GM19455 (cell line): ENCODE results near the gene CFAP74.

Source experiments
- ATAC-seq: cut with Tn5 transposase; IDR thresholded peaks from one replicate; pipeline ENCODE4 v1.9.1; 2021; ENCODE audit not compliant: unreplicated experiment

Gene CFAP74

GRCh38 chr1:2003541-2004131 is at the start of gene CFAP74:
Gene CFAP74, minus strand, starts transcription at chr1:2003786. Its CDS starts 12,830 bp downstream, at chr1:1990956.
- no peak for ATAC-seq

GRCh38 chr1:2053217-2053616 is 49.6 kb upstream of the CFAP74 start:
- ATAC-seq, result no peak

DNA sequence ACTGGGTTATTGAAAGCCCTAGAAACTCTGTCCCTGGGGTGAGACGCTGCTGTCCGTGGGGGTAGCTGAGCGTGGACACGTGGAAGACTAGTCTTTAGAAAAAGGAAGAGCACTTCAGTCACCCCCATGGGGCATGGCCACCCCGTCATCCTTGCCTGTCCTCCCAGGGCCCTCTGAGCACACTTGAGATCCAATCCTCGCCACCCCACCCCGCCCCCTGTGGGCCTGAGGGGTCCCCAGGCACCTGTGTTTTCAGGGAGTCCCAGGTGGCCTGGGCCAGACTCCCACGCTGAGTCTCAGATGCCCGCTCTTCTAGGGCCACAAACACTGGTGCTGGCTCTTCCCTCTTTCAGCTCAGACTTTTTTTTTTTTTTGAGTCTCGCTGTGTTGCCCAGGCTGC is 49.2 kb upstream of the CFAP74 start:
- no peak for ATAC-seq

GRCh38 chr1:2052054-2052679 is 48.6 kb upstream of the CFAP74 start:
- no peak for ATAC-seq

DNA sequence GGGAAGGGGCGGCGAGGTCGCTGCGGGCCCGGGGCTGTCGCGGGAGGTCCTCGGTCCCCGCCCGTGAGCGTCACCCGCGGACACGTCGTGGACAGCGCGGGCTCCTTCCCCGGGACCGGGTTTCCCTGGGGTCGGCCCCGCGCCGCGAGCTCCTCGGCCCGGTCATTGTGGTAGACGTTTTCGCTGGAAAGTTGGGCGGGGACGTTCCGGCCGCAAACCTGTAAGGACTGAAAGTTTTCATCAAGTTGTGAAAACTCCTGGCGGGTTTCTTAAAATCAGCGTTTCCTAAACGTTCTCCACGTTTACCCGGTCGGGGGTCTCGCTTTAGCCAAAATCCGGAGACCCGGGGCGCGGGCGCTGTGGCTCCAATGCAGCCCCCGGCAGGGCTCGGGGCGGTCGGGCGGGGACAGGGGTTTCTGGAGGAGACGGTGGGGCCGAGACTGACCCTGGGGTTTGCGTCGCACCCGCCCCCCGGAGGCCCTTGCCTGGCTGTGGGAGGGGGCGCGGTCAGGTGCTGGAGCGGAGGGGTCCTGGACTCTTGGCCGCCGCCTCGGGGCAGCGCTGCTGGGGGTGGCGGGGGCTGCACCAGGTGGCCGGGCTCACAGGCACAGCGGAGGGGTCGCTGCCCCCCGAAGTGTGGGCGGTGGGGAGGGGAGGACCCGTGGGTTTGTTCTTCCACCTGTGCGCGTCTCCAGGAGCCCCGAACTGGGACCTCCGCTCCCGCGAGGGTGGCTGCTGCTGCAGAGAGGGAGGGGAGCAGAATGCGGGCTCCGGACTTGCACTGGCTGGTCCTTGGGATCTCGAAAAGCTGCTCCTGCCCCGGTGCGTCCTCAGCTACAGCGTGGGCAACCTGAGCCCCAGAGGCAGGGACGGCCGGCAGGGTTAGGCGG is 47.5 kb upstream of the CFAP74 start:
- peak; percentile 12 for ATAC-seq

DNA sequence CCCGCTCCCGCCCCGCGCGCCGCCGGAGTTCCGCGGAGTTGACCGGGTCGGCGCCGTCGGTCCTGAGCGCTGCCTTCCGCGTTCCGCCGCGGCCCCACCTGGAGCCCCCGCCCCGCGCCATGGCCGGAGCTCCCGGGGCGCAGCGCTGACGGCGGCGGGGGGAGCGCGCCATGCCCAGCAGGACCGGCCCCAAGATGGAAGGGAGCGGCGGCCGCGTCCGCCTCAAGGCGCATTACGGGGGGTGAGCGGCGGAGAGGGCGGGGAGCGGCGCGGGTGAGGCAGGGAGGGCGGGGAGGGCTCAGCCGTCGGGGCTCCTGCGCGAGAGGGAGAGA is 46.8 kb upstream of the CFAP74 start:
- no peak for ATAC-seq

- ATAC-seq, result peak; percentile 75
Observed at GRCh38 chr1:2049718-2050431, 46.3 kb upstream of the CFAP74 start, which contains the start of gene PRKCZ. Gene PRKCZ, plus strand, starts transcription at chr1:2050411. Its CDS starts 220 bp downstream, at chr1:2050631.

DNA sequence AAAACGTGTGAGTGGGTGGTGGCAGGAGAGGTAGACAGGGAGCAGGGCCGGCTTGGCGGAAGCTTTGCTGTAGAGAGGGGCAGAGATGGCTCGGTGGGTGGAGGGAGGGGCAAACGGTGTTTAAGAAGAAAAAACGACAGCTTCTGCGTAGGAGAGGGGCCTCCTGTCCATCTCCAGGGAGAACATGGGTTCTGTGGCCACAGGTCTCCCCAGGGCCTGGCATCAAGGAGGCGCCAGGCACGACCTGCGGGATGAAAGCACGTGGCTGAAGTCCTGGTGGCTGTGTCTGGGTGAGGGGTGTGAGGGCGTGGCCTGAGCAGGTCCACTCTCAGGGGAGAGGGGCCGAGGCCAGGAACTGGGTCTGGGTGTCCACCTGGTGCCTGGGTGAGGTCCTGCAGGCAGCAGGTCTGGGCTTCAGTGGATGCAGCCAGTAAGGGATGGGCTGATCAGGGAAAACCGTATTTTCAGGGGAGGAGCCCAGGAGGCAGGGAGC is 45.7 kb upstream of the CFAP74 start:
- ATAC-seq, result no peak

DNA sequence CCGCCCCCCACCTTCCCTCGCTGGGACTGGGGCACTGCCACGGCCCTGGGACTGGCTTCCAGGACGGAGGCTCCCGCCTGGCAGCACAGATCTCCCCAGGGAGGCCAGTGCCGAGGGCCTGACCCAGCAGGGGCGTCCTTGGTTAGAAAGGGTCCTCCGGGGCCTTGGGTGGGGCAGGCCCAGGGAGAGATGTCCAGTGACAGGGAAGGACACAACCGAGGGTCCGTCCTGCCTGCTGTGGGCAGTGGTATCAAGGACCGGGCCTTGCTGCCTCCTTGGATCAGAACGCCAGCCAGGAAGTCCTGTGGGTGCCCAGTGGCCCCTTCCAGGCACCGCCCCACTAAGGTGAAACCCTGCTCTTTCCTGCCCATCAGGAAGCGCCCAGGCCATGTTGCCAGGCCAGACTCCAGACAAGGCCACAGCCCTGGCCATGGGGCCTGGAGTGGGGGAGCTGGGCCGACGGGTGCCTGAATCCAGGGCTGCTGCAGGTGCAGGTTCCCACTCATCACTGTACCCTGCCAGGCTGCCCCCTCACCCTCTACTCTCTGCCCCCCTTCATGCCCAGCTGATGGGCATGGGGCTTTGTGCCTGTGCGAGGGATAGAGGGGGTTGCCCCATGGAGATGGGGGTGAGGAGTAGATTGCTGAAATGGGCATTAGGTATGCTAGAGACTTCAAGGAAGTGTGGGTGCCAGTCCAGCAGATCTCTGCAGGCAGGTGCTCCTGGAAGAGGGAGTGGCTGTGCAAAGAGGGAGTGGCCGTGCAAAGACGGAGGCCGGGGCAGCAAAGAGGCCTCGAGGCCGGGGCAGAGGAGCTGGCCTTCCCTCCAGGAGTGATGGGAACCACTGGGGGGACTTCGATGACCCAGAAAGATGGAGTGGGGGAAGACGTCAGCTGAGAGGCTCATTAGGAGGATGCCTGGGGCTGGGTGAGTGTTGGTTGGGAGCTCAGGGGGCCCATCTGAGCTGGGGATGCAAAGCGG is 44.5 kb upstream of the CFAP74 start:
- no peak for ATAC-seq

DNA sequence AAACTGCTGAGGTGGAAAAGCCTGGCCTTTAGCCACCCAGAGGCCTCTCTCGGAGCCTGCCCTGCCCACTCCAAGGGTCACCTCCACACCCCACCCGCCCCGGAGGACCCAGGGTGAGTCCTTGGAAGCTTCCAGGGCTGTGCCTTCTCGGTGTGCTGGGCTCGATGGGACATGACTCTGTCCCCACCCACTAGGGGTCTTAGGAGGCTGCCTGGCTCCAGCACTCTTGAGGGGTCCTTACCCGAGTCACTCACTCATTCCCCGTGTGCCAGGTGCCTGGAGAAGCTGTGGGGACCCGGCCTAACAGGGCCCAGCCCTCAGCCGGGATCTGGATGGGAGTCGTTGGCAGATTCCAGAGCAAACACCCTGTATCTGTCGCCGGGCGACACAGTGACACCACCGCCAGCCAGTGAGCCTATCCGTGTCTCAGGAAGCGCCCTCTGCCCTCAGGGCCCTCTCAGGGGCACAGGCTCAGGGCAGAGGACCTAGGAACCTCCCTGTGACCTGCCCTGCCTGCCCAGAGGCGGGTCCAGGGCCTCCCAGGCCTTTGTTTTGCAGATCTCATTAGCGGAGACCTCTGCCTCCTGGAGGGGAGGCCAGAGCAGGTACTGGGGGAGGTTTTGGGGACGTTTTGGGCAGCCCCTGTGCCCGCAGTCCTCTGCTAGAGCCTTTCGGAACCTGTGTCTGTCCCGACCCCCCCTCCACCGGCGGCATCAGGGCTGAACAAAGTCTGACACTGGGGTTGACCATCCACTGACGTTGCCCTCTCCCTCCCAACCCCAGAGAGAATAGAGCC is 43.6 kb upstream of the CFAP74 start:
- ATAC-seq, result no peak

GRCh38 chr1:2046174-2046917 is 42.8 kb upstream of the CFAP74 start:
- no peak for ATAC-seq

DNA sequence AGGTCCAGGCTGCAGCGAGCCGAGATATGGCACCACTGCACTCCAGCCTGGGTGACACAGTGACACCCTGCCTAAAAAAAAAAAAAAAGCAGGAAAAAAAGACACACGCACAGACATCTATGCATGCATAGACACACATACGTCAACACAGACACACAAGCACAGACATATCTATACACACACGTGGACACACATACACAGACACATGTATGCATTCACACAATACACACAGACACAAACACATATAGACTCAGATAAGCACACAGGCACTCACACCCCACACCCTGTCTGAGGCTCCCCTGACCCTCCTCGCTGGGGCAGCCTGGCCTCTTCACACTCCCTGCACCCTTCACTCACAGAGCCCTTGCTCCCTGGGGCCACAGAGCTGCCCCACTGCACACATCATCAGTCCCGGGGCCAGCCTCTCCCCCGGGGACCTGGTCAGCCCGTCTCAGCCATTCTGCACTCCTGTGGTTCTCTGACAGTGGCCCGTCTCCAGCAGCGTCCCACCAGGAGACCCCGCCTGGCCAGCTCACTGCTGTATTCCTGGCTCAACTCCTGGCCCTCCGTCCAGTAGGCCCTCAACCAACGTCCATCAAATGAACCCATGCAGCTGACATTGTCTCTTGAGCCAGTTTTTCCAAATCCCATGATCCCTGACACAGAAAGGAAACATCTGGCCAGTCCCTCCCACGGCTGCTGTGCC is 42.0 kb upstream of the CFAP74 start:
- no peak for ATAC-seq

GRCh38 chr1:2044510-2045319 is 41.1 kb upstream of the CFAP74 start:
- ATAC-seq, result no peak

DNA sequence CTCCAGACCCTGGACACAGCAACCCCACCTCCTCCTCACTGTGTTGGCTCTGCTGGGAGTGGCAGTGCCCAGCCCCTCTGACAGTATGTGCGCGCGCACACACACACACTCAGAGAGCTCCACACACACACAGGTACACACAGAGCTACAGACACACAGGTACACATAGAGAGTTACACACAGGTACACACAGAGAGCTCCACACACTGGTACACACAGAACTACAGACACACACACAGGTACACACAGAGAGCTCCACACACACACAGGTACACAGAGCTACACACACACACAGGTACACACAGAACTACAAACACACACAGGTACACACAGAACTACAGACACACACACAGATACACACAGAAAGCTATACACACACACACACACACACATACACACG is 40.3 kb upstream of the CFAP74 start:
- no peak for ATAC-seq

DNA sequence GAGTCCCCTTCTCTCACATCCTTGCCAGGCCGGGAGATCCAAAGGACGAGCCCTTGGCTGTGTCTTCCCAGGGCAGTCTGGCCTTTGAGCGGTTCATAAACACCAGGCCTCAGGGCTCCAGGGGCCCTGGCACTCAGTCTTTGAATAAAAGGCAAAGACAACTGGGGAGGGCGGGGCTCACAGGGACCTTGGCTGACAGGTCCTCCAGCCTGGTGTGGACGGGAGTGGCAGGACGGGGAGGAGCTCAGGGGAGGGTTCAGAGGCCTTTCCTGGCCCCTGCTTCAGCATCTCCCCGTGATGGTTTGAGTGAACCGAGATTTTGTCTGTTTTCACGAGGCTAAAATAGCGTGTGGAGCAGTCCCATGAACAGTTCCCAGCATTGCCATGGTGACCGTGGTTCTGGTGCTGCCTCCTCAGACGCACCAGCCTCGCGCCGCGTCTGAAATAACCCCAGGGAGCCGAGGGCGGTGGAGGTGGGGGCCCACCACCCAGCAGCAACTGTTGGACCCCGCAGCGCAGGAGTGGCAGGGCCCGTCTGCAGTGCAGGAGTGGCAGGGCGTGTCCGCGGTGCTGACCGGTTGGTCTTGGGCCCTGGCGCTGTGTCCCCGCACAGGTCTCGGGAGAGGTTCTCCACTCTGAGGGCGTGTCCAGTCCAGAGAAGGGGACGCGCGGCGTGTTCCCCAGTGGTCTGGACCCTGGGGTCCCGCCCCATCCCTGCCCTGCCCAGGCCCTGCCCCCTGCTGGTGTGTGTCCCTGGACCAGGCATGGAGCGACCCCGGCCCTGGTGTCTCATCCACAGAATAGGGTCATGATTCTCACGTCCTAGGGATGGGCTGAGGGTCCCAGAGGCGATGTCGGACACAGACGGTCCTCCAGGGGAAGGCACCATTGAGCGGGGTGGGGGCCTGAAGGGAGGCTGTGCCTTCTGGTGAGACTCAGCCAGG is 39.5 kb upstream of the CFAP74 start:
- ATAC-seq, result no peak

DNA sequence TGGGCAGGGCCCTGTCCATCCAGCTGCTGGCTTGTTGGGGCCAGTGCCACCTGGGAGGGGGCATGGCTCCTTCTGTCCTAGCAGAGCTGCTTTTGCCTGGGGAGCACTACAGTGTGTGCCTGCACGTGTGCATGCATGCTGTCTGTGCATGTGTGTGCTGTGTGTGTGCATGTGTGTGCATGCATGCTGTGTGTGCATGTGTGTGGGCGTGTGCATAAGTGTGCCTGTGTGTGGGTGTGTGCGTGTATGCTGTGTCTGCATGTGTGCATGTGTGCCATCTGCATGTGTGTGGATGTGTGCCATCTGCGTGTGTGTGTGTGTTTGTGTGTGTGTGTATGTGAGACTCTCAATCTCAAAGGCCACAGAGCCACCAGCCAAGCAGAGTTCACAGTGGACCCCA is 38.3 kb upstream of the CFAP74 start:
- no peak for ATAC-seq
